Heart left ventricle (tissue), 13 donors: ENCODE data around the gene EIF4A3.

Source experiments
- POLR2A ChIP-seq, 2 donors: fragments of 450-650 bp; IDR thresholded peaks; one replicate each; pipeline ENCODE4 v1.6.1; 2017; ENCODE audit warnings: antibody characterized with exemption in 2 of 2, mild to moderate bottlenecking in 2 of 2, moderate library complexity in 2 of 2
- TF ChIP-seq, protein P1 (sequence below), 12 donors: fragments of 200-600 bp; sonication (generic) in 4 of 12; IDR thresholded peaks; one replicate each; pipeline versions ENCODE4 v1.5.0 to v1.8.0; 2018 to 2022; ENCODE audit warnings: antibody characterized with exemption in 12 of 12, mild to moderate bottlenecking in 5 of 12
- donor health status: ischemic (EF 13 %, LVEDD 7.1; RV severe dilation, severe dysfunction).
- donor health status: DM: no; HTN: yes; CAD: no.
- donor health status: DM: no; HTN: no; CAD: no.
- donor health status: ischemic (EF 25% LVEDD 6.9; RV normal size, moderate dysfunction).
- donor health status: ischemic (EF 25% LVEDD 5.7; RV mildly dilated, moderate dysfunction).
- donor health status: ischemic (EF 35%, LVEDD 5.7; RV mildly dilated, moderate dysfunction).
- donor health status: nonischemic (EF 11% LVEDD 7.7; RV severe dilation, severe dysfunction).
- donor health status: DM: yes; HTN: yes; CAD: no.
- donor health status: PGD.
- donor health status: ischemic (EF 29% LVEDD 5.4; RV normal size, mild dysfunction).
- donor health status: nonischemic (EF 23%, LVEDD 6.1; RV moderate dilation, normal function).

DNA sequence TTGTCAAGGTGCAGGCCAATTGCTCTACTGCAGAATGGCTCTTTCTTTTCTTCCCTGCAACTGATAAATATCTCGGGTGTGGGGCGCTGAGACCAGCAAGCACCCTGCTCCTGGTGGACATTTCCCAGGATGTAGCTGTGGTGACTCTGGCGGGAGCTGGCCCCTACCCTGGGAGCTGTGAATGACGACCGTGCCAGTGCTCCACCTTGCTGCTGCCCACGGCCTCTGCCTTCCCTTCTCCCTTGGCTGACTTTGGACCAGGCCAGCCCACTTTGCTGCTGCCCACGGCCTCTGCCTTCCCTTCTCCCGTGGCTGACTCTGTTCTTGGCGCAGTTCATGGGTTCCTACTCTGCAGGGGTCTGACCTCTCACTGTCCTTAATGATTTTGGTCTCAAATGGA, 39.0 kb upstream of the EIF4A3 start:
- TF ChIP-seq, protein P1, sequence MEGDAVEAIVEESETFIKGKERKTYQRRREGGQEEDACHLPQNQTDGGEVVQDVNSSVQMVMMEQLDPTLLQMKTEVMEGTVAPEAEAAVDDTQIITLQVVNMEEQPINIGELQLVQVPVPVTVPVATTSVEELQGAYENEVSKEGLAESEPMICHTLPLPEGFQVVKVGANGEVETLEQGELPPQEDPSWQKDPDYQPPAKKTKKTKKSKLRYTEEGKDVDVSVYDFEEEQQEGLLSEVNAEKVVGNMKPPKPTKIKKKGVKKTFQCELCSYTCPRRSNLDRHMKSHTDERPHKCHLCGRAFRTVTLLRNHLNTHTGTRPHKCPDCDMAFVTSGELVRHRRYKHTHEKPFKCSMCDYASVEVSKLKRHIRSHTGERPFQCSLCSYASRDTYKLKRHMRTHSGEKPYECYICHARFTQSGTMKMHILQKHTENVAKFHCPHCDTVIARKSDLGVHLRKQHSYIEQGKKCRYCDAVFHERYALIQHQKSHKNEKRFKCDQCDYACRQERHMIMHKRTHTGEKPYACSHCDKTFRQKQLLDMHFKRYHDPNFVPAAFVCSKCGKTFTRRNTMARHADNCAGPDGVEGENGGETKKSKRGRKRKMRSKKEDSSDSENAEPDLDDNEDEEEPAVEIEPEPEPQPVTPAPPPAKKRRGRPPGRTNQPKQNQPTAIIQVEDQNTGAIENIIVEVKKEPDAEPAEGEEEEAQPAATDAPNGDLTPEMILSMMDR (IDR thresholded peaks at IDR 0.05) = no peak
- no peak for TF ChIP-seq POLR2A (IDR thresholded peaks at IDR 0.05)
